NCI-H2107 treated with DMSO at 0.1 percent for 48 hours (cell line): Measurements from ENCODE around the gene CCL21.

Experiments used
- DNase-seq: peaks from one replicate; lab custom pipeline; 2025; ENCODE audit not compliant: unreplicated experiment; lab: John Stamatoyannopoulos, UW

Gene CCL21

DNA sequence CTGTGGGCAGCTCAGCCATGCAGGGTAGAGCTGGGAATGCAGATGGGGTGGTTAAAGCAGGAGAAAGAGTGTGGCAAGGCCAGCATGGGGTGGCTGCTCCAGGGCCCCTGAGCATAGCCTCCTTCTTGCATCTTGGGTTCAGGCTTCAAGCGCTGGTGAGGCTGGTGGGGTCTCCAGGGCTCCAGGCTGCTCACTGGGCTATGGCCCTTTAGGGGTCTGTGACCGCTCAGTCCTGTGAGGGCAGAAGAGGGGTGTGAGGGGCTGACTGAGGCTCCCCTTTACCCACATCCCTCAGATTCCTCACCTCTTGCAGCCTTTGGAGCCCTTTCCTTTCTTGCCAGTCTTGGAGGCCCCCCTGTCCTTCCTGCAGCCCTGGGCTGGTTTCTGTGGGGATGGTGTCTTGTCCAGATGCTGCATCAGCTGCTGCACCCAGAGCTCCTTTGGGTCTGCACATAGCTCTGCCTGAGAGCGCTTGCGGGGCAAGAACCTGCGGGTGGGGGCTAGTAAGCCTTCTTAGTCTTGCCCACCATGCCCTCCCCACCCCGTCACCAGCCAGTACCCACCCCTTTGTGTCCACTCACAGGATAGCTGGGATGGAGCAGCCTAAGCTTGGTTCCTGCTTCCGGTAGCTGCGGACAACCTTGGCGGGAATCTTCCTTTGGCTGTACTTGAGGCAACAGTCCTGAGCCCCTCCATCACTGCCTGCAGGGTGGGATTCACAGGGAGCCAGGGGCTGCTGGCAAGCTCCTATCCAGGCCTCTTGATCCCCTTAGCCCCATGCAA, 549 bp downstream of the CCL21 start:
- DNase-seq, result no peak

- DNase-seq, result no peak
These were observed 2.8 kb downstream of the CCL21 start for GRCh38 chr9:34707130-34707529.

DNA sequence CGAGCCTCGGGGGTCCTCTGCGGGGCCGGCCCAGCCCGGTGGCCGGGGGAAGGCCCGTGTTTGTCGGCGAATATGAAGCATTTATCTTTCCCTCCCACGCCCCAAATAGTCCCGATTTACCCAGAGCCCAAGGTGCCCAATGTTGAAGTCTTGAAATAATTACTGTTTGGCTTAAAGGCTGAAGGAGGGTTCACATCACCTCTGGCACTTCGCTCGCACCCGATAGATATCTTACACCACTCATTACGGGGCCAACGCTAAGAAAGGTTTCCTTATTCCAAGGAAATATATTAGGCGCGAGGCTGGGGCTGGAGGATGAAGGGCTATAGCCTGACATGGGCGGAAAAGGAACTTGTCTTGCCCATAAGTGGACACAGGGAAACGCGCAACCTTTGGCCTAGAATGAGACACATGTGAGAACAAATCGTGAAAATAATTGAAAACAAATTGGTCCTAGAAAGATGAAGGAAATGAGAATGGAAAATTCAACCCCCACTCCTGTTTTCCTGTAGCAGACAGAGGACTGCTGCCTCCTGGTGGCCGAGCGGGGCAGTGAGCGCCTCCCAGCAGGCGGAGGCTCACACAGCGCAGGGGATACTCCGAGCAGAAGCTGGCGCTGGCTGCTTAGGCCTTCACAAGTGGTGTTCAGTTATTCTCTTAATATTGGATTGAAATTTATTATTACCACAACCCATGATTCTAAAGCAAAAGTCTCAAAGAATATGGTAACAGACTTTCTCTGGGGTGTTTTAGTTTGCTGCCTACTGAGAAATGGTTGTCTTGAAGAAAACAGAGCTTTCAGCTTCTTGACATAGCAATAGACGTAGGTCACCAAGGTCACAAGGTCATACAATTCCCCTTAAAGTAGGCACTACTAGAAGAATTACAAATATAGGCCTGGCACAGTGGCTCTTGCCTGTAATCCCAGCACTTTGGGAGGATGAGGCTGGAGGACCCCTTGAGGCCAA, 7.9 kb downstream of the CCL21 start:
- peak; percentile 63 for DNase-seq

DNA sequence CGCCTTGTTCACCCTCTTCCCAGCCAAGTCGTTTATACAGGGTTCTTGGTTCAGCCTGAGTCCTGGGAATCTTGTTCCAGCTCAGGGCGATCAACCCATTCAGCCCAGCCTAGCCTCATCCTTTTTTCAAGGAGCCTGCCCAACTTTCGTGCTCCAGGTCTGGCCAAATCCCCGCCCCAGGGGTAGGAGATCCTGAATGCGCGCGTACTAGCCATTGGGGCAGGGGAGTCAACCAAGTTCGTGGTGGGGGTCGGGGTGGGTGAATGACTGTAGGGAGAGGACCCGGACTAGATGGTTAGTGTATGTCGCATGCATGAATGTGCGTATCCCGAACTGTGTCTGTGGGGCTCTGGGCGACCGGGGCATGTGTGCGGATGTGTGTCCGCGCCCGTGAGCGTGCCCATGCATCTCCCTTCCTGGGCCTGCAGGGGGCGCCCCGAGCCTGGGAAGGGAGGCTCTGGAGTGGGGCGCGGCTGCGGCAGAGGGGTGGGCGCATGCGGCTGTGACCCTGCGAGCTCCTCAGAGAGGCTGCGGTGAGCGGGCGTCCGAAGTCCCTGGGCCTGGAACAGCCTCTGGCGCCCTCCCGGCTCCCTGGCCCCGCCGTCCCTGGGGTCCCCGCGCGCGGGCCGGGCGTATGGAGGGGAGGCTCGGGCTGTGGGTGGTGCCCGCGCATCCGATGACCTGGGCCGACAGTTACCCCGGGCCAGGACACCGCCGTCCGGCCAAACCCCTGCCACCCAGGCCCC, 8.7 kb downstream of the CCL21 start:
- DNase-seq, result peak; percentile 13

GRCh38 chr9:34694811-34695210, 15.1 kb downstream of the CCL21 start:
- DNase-seq, result no peak

- no peak for DNase-seq
These were observed 16.4 kb downstream of the CCL21 start for GRCh38 chr9:34693560-34693959.

DNA sequence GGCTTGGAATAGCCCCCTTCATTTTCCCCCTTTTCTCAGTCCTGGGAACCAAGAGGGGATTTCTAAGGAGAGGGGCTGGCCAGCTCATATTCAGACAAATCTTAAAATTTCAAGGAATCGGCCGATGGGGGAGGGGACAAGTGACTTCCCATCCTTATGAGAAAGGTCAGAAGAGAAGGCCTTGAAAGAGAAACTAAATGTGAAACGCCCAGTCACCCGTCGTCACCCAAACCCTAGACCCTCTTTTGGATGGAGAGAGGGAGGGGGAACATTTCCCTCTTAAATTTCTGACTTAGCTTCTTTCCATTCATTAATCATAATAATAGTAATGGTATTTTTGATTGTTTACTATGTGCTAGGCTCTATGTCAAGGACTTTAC, 18.0 kb downstream of the CCL21 start:
- DNase-seq, result no peak

DNA sequence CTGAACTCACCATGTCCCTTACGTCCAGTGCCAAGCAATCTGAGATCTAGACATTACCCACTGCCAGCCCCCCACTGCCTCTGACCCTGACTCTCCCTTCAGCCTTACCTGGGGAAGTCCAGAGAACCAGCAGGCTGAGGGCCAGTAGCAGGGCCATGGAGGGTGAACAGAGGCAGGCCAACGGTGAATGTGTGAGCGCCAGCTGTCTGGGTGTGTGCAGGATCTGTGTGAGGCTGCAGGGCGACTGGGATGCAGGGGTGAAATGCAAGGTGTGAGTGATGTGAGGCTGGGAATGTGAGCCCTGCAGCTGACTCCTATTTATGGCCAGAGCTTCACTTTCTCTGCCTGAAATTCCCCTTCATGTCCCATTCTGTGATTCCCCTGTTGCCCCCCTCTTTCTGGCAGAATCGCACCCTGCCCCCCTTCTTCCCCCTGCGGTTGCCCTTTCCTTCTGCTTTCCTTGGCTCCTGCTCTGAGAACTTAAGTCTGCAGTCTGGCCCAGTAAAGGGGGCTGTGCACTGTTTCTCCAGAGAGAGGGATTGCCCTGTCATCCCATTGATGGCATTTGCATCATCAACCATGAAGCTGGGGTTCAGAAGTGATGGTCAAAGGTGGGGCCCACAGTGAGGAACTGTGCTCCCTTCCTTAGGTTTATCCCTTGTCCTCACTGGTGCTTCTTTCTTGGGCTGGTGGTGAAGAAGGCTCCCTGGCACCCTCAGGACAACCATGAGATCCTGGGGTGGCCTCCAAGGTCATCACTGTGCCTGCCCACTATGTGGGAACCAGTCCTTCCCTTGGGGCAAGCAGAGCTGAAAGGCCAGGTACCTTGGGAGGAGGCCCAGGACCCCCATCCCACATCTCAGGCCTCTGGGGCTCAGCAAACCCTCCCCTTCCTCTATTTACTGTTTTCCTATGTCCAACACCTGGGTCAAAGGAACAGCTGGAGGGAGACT, 18.7 kb downstream of the CCL21 start, which contains the start of gene CCL19:
CCL19 (minus strand) TSS at position 294 of the 953 bp plus-strand sequence; CDS start at position 157, 137 bp downstream.
- DNase-seq, result no peak

DNA sequence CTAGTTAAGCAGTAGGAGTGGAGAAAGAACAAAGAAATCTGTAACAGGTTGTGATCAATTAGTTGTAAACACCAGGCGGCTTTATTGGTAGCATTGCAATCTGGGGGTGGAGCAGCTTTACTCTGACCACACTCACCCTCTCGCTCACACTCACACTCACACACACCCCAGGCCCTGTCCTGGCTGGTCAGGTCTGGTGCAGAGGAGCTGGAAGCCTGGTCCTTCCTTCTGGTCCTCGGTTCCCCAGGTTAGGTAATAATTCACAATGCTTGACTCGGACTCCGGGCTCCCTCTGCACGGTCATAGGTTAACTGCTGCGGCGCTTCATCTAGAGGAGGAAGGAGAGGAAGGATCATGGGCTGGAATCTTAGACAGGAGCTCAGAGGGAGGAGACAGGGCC, 20.4 kb downstream of the CCL21 start:
- DNase-seq, result no peak

- peak; percentile 74 for DNase-seq
These were observed 20.8 kb downstream of the CCL21 start for GRCh38 chr9:34689116-34689470.

DNA sequence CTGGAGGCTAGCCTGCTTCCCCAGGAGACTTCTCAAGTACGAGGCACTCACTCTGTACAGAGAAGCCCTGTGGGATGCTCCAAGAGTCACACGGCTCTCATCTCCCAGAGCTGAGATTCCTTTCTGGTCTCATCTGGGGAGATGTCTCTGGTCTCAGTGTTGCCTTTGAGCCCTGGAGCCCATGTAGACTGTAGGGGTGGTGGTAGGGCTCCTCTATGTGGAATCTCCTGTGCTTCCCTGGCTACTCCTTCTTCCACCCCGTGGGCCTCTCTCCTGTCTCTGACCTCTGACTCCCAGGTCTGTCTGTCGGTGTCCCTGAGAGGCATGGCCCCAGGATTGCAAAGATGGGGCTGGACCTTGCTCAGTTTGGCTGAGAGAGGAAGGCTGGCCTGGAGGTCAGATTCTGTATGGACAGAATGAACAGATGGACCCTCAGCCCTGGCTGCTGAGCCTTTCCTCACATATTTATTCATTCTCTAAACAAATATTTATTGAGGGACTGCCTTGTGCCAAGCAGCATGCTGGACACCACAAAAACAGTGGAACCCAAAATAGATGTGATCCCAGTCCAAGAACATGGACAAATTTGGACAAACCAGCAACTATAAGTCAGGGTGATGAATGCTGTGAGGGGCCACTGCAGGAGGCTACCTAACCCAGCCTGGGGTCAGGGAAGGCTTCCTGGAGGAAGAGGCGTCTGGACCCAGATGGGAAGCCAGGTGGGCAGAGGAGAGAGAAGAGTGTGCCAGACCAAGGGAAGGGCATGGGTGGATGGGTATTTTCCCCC, 21.4 kb downstream of the CCL21 start:
- no peak for DNase-seq

DNA sequence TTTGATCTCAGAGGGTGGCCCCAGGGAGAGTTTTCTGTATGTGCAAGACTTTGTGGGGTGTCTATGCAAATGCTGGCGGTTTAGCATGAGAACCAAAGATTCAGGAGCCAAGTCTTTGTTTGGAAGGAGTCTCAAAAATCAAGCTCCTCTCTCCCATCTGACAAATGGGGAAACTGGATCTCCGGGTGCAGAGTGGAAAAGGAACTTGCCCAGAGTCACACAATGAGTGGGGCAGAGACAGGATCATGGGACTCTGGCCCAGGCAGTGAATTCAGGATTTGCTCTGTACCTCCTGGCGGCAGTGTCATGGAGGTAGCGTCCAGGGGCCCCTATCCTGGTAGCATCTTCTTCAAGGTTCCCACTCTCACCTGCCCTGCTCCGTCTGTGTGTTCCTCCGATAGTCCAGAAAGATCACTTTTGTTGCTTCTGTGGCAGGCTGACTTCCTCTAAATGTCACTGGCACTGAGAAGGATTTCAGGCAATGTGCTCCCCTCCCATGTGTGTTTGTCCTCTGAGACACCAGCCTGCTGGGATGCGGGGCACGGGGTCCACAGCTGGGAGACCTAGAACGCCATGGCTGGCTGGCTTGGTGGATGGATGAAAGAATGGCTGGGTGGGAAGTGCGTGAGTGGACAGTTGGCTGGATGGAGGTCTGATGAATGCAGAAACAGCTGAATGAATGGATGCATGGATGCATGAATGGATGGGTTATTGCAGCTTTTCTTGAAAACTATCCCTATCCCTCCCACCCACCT, 22.5 kb downstream of the CCL21 start:
- no peak for DNase-seq

GRCh38 chr9:34686732-34687131, 23.2 kb downstream of the CCL21 start:
- no peak for DNase-seq

- DNase-seq, result no peak
These were observed 23.7 kb downstream of the CCL21 start for GRCh38 chr9:34686231-34686630.

DNA sequence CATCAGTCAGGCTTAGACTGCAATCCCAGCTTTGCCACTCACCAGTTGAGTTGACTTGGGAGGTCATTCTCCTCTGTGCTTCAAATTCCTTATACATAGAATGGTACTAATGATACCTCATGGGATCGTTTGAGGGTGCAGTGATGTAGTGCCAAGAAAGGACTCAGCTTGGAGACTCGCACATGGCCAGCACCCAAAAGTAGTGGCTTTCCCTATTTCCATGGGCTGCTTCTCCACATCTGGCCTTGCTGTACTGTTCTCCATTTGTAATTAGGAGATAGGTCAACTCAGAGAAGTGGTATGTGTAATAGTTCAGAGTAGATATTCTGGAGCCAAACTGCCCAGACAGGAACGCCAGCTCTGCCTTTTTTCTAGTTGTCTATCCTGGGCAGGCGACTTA, 24.3 kb downstream of the CCL21 start:
- no peak for DNase-seq

DNA sequence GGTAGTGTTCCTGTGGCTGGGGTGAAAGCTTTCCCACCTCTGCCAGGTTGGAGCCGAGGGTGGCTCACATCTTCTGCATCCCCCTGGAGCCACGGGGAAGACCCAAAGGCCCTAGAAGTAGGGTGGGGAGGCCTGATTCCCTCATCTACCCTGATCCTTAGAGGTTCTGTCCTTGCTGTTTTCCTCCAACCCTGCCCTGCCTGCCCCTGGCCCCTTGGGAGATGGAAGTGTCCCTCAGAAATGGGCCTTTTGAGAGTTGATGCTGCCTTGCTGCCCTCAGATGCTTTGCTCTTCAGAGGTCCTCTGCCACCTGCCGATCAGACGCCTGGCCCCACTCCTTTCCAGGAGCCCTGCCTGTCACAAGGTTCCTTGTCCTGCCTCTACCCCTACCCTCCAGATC, 25.1 kb downstream of the CCL21 start:
- no peak for DNase-seq

GRCh38 chr9:34684145-34684544, 25.8 kb downstream of the CCL21 start:
- DNase-seq, result no peak

- no peak for DNase-seq
These were observed 34.1 kb downstream of the CCL21 start for GRCh38 chr9:34675869-34676268.
